Stimulated activated CD8-positive, alpha-beta memory T cell treated with anti-CD3 and anti-CD28 coated beads, Interleukin-7, amount 100 ng/mL, for 4 hours (primary cell): ENCODE results near the gene VPREB3.

Experiments
- DNase-seq, 2 donors: peaks; one replicate each; pipeline ENCODE4 v3.0.0-alpha.2; 2020; ENCODE audit warnings: low read depth in 2 of 2

The VPREB3 gene

DNA sequence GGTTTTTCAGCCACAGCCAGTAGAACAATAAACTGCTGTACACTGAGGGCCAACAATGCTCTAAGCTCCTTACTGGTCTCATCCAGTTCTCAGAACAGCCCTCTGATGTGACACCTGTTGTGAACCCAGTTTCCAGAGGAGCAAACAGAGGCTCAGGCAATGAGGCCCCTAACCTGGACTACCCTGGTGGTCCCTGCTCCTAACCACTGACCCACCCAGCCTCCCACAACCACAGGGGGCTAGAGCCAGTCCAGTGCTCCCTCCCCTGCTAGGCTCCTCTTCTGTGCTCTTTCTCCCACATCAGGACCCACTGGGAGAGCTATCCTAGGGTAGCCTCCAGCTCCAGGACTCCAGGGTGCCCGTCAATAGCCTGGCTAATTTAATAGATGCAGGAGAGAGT is 28.5 kb upstream of the VPREB3 start:
- no peak for DNase-seq

DNA sequence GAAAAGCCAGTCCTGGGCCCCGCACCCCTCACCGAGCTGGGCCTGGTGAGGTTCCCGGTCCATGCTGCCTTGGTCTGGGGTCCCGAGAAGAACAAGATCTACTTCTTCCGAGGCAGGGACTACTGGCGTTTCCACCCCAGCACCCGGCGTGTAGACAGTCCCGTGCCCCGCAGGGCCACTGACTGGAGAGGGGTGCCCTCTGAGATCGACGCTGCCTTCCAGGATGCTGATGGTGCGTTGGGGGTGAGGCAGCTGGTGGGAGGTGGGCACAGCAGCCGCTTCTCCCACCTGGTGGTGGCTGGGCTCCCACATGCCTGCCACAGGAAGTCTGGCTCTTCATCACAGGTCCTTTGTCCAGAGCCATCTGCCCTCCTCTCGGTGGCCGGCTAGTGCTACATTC is 28.0 kb upstream of the VPREB3 start:
- no peak for DNase-seq

DNA sequence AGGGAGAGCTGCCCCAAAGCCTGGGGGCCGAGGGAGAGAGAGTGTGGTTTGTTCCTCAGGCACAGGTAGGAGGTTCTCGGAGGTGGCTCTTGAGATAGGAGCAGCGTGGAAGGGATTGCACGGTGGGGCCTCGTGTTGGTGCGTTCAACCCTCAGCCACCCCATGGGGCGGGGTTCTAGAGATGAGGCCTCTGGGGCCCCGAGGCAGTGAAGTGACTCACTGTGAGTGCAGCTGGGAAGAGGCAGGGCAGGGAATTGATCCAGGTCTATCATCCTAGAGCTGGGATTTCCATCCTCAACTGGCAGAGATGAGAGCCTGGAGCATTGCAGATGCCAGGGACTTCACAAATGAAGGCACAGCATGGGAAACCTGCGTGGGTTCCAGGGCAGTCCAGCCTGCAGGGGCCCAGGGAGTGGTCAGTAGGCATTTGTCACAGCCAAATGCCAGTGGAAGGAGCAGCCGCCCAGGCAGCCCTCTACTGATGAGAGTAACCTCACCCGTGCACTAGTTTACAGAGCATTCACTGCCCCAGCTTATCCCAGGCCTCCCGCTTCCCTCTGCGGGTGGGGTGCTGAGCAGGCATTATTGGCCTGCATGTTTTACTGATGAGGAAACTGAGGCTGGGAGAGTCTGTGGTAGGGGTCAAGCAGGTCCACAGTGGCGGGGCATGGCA is 27.4 kb upstream of the VPREB3 start:
- no peak for DNase-seq

DNA sequence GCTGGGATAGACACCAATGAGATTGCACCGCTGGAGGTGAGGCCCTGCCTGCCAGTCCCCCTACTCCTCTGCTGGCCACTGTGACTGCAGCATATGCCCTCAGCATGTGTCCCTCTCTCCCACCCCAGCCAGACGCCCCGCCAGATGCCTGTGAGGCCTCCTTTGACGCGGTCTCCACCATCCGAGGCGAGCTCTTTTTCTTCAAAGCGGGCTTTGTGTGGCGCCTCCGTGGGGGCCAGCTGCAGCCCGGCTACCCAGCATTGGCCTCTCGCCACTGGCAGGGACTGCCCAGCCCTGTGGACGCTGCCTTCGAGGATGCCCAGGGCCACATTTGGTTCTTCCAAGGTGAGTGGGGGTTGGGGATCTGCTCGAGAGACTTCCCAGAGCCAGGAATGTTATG is 26.8 kb upstream of the VPREB3 start:
- no peak for DNase-seq

DNA sequence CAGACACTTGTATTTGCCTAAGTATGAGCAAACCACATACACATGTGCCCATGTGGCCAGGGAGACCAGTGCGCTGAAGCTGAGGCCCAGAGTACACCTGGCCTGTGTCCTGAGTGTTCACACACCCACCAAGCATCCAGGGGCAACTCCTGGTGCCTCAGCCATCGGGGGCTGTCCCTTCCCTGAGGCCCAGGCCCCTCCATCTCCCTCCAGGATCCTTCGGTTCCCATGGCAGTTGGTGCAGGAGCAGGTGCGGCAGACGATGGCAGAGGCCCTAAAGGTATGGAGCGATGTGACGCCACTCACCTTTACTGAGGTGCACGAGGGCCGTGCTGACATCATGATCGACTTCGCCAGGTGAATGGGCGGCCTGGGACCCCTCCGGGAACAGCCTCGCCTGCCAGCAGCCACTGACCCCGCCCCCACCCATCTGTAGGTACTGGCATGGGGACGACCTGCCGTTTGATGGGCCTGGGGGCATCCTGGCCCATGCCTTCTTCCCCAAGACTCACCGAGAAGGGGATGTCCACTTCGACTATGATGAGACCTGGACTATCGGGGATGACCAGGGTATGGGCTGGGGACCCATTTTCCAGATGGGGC is 26.0 kb upstream of the VPREB3 start:
- DNase-seq: no peak

DNA sequence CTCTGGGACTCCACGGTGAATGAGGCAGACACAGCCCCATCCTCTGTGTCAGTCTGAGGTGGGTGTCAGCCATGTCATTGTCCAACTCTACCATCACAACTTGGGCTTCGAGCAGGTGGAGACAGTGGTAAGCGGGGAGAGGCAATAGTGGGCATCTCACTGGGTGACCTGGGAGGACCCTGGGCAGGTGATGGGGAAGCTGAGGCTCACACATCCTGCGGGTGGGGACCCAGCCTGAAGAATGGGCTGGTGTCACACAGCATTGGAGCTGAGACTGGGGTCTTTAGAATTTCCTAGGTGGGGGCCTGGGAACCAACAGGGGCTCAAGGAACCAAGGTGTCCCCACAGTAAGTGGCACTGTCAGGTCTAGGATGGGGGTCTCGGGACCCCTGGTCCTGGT is 25.5 kb upstream of the VPREB3 start:
- no peak for DNase-seq

DNA sequence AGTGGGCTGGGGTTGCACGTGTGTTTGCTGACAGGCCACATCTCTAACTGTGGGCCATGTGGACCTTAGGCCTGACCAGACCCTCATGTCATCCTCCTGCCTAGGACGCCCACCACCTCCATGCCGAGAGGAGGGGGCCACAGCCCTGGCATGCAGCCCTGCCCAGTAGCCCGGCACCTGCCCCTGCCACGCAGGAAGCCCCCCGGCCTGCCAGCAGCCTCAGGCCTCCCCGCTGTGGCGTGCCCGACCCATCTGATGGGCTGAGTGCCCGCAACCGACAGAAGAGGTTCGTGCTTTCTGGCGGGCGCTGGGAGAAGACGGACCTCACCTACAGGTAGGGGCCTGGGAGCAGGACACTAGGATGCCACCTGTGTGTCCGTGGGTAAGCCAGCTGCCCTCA is 24.9 kb upstream of the VPREB3 start:
- DNase-seq: no peak

DNA sequence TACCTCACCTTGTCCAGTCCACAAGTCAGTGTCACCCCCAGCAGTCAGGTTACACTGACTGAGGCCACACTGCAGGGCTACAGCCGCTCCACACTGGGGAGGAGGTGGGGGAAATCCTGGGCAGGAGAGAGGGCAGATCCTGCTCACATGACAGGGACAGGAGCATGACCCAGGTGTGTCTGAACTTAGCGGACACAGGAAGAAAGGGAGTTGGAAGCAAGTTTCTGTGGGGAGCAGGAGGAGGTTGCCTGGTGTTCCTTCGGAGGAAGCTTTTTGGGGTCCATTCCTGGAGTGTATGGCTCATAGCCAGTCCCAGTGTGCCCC is 24.3 kb upstream of the VPREB3 start:
- DNase-seq: no peak

DNA sequence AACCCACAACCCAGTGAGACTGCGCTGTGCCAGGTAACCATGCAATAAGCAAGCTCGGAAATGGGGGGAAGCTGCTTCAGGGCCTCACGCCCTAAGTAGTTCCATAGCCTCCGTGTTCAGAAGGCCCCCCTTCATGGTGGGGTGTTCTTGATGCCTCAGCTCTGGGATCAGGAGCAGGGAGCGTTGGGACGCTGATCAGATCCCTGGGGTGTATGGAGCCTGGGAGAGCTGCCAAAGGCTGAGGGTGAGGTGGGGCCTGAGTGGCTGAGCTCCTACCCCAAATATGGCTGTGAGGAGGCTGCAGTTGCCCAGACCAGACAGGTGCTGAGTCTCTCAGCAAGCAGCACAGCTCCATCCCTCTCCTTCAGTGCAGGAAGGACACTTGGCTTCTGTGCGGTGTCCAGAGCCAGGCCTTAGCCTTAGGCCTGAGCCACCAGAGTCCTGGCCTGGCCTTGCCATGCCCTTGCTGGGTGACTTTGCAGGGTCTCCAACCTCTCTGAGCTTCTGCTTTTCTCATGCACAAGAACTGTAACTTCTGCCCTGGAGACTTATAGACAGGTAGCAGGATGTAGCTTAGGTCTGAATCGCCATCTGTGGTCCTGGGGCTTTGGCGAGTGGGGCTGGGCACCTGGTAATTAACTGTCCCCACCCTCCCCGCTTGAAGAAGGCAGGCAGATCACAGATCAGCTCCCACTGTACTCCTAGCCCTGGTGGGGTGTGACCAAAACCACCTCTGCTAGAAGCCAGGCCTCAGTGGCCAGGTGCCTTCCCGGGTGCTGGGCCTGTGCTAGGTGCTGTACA is 23.8 kb upstream of the VPREB3 start:
- no peak for DNase-seq

DNA sequence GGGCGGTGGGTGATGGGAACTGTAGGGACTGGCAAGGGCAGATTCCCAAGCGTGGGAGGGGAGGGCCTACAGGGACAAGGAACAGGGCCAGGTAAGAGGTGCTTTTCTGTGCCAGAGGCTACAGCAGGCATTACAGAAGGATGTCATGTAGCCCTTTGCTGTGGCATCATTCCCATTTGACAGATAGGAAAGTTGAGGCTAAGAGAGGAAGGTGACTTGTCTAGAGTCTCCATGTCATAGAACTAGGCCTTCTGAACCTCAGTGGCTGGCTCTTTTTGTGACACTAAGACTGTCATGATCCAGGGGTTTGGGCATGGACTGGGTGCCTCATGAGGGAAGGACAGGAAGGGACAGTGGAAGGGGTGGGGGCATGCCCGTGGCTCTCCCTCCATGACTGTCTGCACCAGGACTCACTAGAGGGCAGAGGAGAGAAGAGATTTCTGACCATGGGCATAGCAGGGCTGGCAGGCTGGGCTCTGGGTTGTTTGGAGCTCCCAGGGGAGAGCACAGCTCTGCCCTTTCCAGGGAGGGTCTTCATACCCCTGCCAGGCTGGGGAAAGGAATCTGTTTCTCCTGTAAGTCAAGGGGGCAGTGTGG is 21.7 kb upstream of the VPREB3 start:
- DNase-seq: no peak

DNA sequence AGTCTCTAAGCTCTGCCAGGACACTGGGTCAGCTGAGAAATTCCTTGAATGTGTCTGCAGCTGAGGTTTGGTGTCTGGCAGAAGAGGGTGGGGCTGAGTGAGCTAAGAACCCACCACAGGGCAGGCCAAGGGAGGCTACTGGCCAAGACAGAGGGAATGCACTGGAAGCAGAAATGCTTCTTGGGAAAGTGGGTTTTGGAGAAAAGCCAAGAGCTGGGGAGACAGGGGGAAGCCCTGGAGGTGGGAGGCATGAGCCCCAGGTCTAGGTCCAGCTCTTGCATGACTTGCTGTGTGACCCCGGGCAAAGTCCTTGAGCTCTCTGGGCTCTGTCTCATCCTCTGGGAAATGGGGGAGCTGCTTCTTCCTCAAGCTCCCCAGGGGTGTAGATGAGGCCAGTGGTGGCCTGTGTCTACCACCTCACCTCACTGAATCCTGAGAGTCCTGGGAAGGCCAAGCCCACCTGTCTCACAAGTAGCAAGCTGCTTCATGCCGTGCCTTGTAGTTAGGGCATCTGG is 20.8 kb upstream of the VPREB3 start:
- DNase-seq: no peak

DNA sequence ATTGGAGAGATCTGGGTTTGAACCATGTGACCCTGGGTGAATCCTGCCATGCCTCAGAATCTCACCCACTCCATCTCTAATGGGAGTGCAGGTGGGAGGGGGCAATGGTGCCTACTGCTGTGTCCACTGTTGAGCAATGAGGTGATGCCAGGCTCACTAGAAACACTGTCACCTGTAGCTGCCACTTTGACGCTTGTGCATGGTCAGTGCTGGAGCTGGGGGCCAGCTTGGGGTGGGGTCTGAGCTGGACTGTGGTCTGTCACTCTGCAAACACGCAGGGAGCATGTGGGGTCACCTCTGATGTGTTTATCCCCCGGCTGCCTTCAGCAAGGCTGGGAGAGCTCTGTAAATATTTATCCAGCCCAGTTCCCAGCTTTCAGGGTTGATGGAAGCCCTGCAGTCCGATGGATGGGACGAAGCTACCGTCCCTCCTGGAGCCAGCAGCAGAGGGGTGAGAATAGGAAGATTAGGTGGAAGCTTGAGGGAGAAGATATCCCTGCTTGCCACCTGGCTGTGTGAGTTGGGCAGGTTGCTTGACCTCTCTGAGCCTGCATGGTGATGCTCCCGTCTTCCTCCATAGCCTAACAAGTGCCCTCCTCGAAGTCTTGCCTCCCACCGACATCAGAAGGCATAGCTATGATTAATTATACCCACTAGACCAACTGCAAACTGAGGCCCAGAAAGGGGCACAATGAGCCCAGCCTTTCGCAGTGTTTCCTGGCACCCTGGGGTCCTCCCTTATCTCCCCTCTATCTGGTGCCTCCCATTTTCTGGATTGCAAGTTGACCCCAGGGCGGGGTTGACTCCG is 20.1 kb upstream of the VPREB3 start:
- DNase-seq: no peak

DNA sequence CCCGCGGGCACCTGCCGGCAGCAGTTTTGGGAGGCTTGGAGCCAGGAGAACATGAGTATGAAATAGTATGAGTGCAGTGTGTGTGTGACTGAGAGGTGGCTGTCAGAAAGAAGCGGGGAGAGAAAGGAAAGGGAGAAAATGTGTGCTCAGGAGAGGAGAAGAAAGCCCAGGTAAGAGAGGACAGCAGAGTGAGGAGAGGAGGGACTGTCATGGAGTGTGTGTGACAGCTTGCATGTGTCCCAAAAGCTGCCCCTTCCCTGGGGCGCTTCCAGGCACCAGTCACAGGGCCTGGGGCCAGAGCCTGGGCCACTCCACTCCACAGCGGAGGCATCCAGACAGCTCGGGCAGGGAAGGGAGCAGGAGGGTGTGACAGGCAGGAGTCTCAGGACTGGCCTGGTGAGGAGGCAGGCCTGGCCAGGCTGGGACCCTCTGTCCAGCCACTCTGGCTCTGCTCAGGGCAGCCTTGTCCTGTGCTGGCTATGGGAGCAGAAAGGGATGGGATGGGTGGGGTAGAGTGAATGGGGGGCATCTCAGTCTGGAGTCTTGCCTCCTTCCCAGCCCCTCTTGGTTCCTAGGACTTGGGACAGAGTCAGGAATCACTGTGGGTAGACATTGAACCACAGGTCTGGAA is 19.4 kb upstream of the VPREB3 start:
- no peak for DNase-seq

DNA sequence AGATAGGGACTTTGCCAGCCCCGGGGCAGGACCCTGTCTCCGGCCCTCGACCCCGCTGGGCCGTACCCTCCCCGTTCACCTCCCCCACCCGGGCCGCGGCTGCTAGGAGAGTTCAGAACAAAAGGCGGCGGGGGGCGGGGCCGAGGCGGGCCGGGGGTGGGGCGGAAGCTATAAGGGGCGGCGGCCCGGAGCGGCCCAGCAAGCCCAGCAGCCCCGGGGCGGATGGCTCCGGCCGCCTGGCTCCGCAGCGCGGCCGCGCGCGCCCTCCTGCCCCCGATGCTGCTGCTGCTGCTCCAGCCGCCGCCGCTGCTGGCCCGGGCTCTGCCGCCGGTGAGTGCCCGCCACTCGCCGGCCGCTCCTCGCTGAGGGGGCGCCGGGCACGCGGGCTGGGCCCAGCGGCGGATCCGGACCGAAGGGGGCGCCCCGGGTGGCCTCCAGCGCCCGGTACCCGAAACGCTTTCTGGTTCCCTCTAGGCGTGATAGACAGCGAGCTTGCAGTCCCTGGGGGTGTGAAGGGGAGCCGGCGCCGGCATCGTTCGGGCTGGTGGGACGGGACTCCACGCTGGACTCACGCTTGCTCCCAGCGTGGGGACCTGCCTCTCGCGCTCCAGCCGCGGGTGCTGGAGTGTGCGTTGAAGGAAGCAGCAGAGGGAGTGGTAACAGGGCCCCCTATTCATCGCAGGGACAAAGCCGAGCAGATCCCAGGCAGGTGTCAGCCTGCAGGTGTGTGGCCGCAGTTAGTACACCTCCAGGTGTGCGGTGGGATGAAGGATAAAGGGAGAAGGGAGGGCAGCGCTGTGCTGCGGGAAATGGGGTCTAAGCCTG is 18.6 kb upstream of the VPREB3 start, which contains the start of gene MMP11:
Gene MMP11 (plus strand): TSS at position 201 of the 825 bp plus-strand sequence. CDS start 22 bp downstream, at position 223.
- DNase-seq: peak in 1 of 2 donors; percentile 49

DNA sequence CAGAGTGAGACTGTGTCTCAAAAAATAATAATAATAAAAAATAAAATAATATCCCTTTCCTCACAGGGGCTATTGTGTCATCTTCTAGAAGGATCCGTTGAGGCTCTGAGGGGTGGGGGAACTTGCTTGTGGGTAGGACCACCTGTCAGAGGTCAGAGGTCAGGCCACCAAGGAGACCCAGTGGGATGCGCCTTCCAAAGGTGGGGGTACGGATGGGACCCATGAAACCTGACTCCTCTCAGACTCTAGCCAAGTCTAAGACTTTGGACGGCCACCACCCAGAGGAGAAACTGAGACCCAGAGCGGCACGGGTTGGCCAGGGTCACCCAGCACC is 18.1 kb upstream of the VPREB3 start:
- DNase-seq: no peak

DNA sequence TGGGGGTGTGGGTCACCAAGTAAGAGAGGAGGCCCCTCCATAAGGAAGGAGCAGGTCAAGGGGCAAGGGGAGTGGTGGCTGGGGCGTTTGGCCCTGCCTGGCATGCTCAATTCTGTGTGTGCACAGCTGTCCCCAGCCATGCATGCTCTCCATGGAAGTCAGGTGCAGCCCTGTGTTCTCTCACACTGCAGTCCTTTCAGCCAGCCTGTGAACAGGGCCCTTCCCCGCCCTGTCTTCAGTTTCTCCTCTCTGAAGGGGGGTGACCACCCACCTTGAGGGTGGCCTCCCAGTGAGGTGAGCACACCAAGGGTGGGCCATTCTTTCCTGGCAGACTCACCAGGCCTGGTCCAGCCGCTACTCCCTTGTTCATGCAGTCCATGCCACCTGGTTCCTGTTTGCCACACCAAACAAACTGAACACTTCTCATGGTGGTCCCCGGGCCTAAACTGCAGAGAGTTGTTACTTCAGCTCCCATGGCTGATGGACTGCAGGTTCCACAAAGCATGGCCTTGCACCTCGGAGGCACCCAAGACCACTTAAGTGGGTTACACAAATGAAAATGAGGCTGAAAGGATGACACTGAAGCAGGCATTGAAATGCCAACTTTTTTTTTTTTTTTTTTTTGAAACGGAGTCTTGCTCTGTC is 15.2 kb upstream of the VPREB3 start:
- DNase-seq: no peak

DNA sequence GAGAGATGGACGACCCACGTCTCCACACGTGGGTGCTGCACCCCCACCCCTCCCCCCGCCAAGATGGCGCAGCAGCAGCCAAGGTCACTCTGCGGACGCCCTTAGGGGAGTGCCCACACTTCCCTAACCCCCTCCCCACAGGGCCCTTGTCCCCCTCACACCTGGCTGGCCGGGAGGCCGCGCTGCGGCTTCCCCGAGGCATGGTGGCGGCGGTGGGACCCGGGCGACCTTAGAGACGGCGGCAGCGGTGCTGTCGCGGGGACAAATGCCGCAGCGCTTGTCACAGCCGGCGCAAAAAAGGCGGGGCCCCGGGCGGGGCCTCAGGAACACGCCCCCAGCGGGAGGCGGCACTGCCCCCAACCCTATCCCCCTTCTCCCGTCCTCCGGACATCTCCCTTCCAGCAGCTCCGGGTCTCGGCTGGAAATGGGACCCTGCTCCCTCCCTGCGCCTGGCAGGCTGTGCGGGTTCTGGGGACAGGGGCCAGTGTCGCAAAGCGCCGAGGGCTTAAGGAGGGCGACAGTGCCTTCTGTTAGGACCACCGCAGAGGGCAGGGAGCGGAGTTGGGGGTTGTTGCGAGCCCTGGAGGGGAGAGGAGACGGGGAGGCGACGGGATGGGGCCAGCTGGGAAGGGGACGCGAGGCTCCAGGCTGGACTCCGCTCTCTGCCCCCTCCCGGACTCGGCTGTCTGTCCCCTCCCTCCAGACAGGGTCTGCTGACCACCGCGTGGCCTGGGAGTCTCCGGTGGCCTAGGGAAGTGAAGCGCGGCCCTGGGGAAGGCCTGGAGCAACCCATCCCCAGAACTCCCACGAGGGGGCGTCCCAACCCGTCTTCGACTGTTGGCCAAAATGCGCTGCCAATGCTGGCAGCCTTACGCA is 13.7 kb upstream of the VPREB3 start, which contains the start of gene CHCHD10:
Gene CHCHD10 (minus strand): TSS at position 300 of the 876 bp plus-strand sequence. CDS start 98 bp downstream, at position 202.
- DNase-seq: peak; percentile 38 to 68

DNA sequence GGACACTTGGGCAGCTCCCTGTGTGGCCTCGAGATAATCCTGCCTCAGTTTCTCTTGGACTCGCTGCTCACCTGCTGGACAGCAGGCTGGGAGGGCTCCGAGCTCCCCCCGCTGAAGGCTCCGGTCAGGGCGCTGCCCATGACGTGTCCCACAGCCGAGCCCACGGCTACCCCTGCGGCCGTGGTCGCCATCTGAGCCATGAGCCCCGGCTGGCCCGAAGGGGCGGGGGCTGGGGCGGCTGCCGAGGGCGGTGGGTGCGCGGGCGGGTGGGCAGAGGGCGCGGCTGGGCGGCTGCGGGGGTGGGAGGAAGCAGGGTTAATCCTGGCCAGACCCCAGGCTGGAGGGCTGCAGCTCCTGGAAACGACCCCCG is 13.1 kb upstream of the VPREB3 start:
- DNase-seq: no peak
